Ovary (tissue), 9 donors: ENCODE data around the gene ASPHD2. TPM values are rescaled to one million over a fixed set of nuclear protein-coding genes. Genes with fewer than 3 reads are reported as not detected.
"Not testable (repeated sequence)": the region's sequence is repeated elsewhere in the genome, so short reads cannot be mapped to it uniquely, and the experiment has no call there.

Experiments used
- DNase-seq, 5 donors: peaks; one replicate each; pipeline ENCODE4 v3.0.0-alpha.2; 2019 to 2020
- H3K27ac ChIP-seq, 2 donors: fragments of 200-600 bp; one replicate each; pipeline versions ENCODE4 v1.5.1 to v1.8.0; 2019 to 2022
- H3K27me3 ChIP-seq: fragments of 200-600 bp; one replicate; pipeline ENCODE4 v1.8.0; 2022
- H3K36me3 ChIP-seq: fragments of 200-600 bp; sonication (generic); one replicate; pipeline ENCODE4 v1.5.1; 2019
- H3K4me1 ChIP-seq: one replicate; pipeline ENCODE4 v1.8.1; 2013; ENCODE audit warnings: mild to moderate bottlenecking, moderate library complexity; ENCODE audit not compliant: insufficient read depth
- H3K4me3 ChIP-seq: fragments of 200-600 bp; sonication (generic); one replicate; pipeline ENCODE4 v1.5.1; 2017
- H3K9me3 ChIP-seq, 2 donors: fragments of 200-600 bp in 1 of 2; sonication (generic) in 1 of 2; one replicate each; pipeline versions ENCODE4 v1.5.1 to v1.8.1; 2013 to 2019; ENCODE audit warnings: mild to moderate bottlenecking in 1 of 2, moderate library complexity in 1 of 2
- EP300 ChIP-seq: sonication (generic); formaldehyde crosslinking; IDR thresholded peaks from one replicate; pipeline ENCODE4 v1.6.1; 2017; ENCODE audit warnings: antibody characterized with exemption
- POLR2A ChIP-seq: fragments of 450-650 bp; IDR thresholded peaks from one replicate; pipeline ENCODE4 v1.6.1; 2017; ENCODE audit warnings: antibody characterized with exemption, mild to moderate bottlenecking, moderate library complexity
- WGBS, 3 donors: extraction: QIAGEN DNeasy Blood & Tissue Kit in 1 of 3; methylation state at CpG; one replicate each; pipeline versions ENCODE4 v1.1.5 to v1.1.7; 2013 to 2017; 5-methylcytosine and 5-hydroxymethylcytosine counted together
- intact Hi-C, 4 donors: fragments of 100-400 bp; cut with DNase I; formaldehyde crosslinking; loops; one replicate each; pipeline versions ENCODE4 v1.11.0 to v1.15.1; 2022 to 2023
- polyA plus RNA-seq, 2 donors: library from polyadenylated mRNA; stranded (reverse); fragments of 200-250 nt in 1 of 2; fragments of 350-450 nt in 1 of 2; fragmentation: Illumina TruSeq in 1 of 2; extraction: RNeasy Lipid Tissue Mini Kit (QIAGEN cat#74804) in 1 of 2; gene quantifications; one replicate each; pipeline ENCODE4 v1.2.3, GENCODE V29; 2013 to 2014
- total RNA-seq, 7 donors: library from RNA; depleted of rRNA in 2 of 7; stranded (reverse); fragments of >200 nt in 2 of 7; fragmentation: NEBNext Ultra II Directional in 3 of 7; extraction: Animal tissue kit (Norgen Biotek cat#: 25700) in 3 of 7; gene quantifications; one replicate each; pipeline versions ENCODE4 v1.1.0 to v1.2.4, GENCODE V29; 2016 to 2023
- TF ChIP-seq, protein P1 (sequence below), 3 donors: fragments of 450-650 bp in 2 of 3; fragments of 200-600 bp in 1 of 3; IDR thresholded peaks; one replicate each; pipeline versions ENCODE4 v1.5.1 to v1.8.0; 2016 to 2022; ENCODE audit warnings: antibody characterized with exemption in 3 of 3, mild to moderate bottlenecking in 1 of 3
- donor health status: DM: no; HTN: no; CAD: no; lungs with moderate emphysema.
- donor health status: DM: no; HTN: no; CAD: no.
- donor health status: Bipolar disorder and iron deficiency.
- donor health status: DM: yes; HTN: yes; CAD: no.
- donor health status: DM: no; HTN: no; CAD: no.
- donor health status: DM: yes; HTN: yes; CAD: no.

ASPHD2 gene
- total and polyA plus RNA-seq, 9 donors = 0.28 to 1.4 (median 0.52) TPM

DNA sequence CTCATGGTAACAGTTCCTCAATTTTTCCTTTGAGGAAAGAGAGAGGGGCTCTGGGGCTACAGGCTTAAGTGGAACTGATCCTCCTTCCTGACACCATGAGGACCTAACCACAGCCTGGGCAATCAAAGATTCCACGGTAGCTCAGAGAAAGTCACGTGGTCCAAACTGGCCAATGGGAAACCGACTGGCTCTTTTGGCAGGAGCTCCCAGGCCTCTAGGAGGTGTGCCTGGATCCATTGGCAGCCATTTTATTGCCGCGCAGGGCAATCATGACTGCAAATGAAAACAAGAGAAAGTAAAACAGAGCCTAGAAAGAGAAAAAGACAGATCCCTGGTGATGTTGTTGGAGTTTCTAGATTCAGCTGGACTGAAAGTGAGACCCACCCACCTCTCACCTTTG is 27.3 kb upstream of the ASPHD2 start:
- intact Hi-C loops = no loop called here

DNA sequence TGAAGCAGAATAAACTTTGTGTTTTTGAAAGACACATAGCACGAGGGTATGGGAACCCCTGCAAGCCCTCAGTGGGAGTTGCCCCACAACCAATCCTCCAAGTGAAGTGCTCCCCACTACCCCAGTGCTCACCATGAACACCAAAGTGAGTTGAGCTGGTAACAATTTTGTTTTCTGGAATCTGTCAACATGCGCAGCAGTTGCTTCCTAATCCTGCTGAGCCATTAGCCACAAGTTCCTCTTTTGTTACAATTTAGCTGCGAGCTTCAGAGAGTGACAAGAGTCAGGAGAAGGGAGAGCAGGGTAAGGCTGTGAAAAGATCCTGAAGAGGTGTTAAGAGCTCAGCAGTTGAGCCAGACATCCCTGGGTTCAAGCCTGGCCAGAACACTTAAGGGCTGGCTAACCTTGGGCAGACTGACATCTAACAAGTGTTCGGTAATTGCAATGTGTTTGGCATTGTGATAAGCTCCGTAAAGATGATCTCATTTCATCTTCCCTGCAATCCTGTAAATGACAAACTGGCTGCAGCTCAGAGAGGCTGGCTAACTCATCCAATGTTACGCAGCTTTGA is 24.1 kb upstream of the ASPHD2 start:
- no peak for DNase-seq
- intact Hi-C loops = no loop called here
- no peak overlapping the region for H3K27ac ChIP-seq
- WGBS, 3 donors = 20 to 34% (median 20%) methylated on average over 6 of the region's 6 CpGs
- H3K9me3 ChIP-seq = no peaks in the 10 kb centered on the region
- H3K4me3 ChIP-seq = no peak overlapping the region
- H3K36me3 ChIP-seq = no peaks in the 10 kb centered on the region
- H3K4me1 ChIP-seq = no peaks in the 10 kb centered on the region
- no peaks in the 10 kb centered on the region for H3K27me3 ChIP-seq
- TF ChIP-seq POLR2A = no peak
- no peak for TF ChIP-seq EP300
- TF ChIP-seq, protein P1, sequence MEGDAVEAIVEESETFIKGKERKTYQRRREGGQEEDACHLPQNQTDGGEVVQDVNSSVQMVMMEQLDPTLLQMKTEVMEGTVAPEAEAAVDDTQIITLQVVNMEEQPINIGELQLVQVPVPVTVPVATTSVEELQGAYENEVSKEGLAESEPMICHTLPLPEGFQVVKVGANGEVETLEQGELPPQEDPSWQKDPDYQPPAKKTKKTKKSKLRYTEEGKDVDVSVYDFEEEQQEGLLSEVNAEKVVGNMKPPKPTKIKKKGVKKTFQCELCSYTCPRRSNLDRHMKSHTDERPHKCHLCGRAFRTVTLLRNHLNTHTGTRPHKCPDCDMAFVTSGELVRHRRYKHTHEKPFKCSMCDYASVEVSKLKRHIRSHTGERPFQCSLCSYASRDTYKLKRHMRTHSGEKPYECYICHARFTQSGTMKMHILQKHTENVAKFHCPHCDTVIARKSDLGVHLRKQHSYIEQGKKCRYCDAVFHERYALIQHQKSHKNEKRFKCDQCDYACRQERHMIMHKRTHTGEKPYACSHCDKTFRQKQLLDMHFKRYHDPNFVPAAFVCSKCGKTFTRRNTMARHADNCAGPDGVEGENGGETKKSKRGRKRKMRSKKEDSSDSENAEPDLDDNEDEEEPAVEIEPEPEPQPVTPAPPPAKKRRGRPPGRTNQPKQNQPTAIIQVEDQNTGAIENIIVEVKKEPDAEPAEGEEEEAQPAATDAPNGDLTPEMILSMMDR (IDR thresholded peaks at IDR 0.05) = no peak

More for the DNA sequence above, 27.3 kb upstream of the ASPHD2 start:
- H3K27ac ChIP-seq = no peak overlapping the region
- no peaks in the 10 kb centered on the region for H3K36me3 ChIP-seq
- H3K4me3 ChIP-seq = no peak overlapping the region
- no peaks in the 10 kb centered on the region for H3K4me1 ChIP-seq
- H3K9me3 ChIP-seq = no peaks in the 10 kb centered on the region
- 71 to 82% (median 77%) methylated on average over 5 of the region's 5 CpGs for WGBS, 3 donors
- DNase-seq = no peak
- no peaks in the 10 kb centered on the region for H3K27me3 ChIP-seq
- TF ChIP-seq POLR2A (no peak), EP300 (no peak)
- TF ChIP-seq, protein P1 (IDR thresholded peaks at IDR 0.05) = no peak

DNA sequence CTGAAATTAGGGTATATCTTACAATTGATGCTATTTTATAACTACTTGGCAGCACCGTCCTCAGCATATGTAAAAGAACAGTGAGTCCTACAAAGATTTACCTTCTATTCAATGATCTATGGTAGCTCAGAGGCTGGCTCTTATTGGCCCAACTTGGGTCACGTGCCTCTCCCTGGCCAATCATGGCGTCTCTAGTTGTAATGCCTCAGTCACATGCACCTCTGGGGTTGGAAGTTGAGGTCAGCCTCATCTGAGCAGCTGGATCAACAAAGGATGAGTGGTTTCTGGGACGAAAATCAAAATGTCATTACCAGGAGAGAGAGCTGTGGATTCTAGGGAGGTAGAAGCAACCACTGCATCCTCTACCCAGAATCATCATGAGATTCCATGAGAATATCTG is 22.9 kb upstream of the ASPHD2 start:
- H3K27me3 ChIP-seq = no peaks in the 10 kb centered on the region
- TF ChIP-seq POLR2A = no peak
- TF ChIP-seq, protein P1 (IDR thresholded peaks at IDR 0.05) = no peak
- no peak for TF ChIP-seq EP300
- no peak for DNase-seq
- H3K4me3 ChIP-seq = no peak overlapping the region
- no peaks in the 10 kb centered on the region for H3K36me3 ChIP-seq
- no peaks in the 10 kb centered on the region for H3K9me3 ChIP-seq
- intact Hi-C loops = no loop called here
- H3K4me1 ChIP-seq = no peaks in the 10 kb centered on the region
- no peak overlapping the region for H3K27ac ChIP-seq
- 71 to 81% (median 77%) methylated on average over 4 of the region's 4 CpGs for WGBS, 3 donors

DNA sequence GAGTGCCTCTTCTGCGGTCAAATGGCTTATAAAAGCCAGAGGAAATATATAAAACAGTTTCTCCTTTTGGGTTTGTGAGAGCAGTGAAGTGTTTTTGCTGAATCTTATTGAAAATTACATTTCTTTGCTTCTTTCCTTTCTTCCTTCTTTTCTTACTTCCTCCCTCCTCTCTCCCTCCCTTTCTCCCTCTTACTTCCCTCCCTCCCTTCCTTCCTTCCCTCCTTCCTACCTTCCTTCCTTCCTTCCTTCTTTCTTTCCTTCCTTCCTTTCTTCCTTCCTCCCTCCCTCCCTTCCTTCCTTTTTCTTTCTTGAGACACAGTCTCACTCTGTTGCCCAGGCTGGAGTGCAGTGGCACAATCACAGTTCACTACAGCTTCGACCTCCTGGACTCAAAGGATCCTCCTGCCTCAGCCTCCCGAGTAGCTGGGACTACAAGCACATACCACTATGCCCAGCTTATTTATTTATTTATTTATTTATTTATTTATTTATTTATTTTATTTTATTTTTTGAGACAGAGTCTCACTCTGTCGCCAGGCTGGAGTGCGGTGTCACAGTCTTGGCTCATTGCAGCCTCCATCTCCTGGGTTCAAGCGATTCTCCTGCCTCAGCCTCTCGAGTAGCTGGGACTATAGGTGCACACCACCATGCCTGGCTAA is 20.4 kb upstream of the ASPHD2 start:
- H3K36me3 ChIP-seq, H3K27me3 ChIP-seq, H3K27ac ChIP-seq, intact Hi-C loops, DNase-seq, H3K9me3 ChIP-seq, H3K4me1 ChIP-seq, H3K4me3 ChIP-seq: not testable (repeated sequence)
- 85 to 88% (median 88%) methylated on average over 7 of the region's 7 CpGs for WGBS, 3 donors

DNA sequence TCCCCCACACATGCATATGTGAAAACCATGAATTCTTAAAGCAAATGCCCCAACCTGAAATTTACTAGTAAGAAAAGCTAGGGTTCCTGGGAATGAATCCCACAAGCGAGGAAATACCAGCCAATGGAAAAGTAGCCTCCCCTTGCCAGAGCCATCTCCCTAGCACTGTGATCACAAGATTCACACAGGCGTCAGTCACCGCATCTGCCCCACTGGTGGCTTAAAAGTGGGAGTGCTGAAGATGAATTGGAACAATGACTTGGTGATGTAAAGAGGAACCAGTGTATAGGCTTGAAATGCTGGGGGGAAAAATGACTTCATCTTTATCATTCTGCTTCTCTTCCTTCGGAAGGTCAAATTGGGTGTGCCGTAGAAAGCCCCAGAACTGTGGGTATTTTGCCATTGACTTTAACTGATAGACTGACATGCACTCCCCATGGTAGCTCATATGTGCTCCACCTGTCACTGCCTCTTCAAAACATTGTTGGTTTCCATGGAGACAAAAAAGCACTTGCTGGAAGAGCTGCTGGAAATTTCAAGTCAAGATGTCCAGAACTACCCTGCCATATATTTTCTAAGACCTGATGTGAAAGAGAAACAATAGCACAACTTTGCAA is 19.2 kb upstream of the ASPHD2 start:
- Histone ChIP-seq H3K27me3 (no peaks in the 10 kb centered on the region), H3K36me3 (no peaks in the 10 kb centered on the region), H3K4me1 (no peaks in the 10 kb centered on the region), H3K4me3 (no peak overlapping the region), H3K9me3 (no peaks in the 10 kb centered on the region), H3K27ac (no peak overlapping the region)
- 57 to 63% (median 63%) methylated on average over 5 of the region's 5 CpGs for WGBS, 3 donors
- DNase-seq = no peak
- TF ChIP-seq, protein P1 (IDR thresholded peaks at IDR 0.05) = no peak
- TF ChIP-seq POLR2A (no peak), EP300 (no peak)
- intact Hi-C loops = no loop called here
